Ishikawa (cell line): ENCODE measurements around the gene IKZF4.

Experiments
- CEBPB ChIP-seq: IDR thresholded peaks from 2 replicates; pipeline ENCODE4 v1.6.1; 2012
- CREB1 ChIP-seq: IDR thresholded peaks from 2 replicates; pipeline ENCODE4 v1.6.1; 2012; ENCODE audit warnings: low read depth
- EGR1 ChIP-seq: IDR thresholded peaks from 2 replicates; pipeline ENCODE4 v1.6.1; 2012
- EP300 ChIP-seq: IDR thresholded peaks from 2 replicates; pipeline ENCODE4 v1.6.1; 2012; ENCODE audit warnings: borderline replicate concordance
- FOXM1 ChIP-seq: IDR thresholded peaks from 2 replicates; pipeline ENCODE4 v1.6.1; 2012; ENCODE audit warnings: low read depth, borderline replicate concordance
- NFIC ChIP-seq: IDR thresholded peaks from 2 replicates; pipeline ENCODE4 v1.6.1; 2012
- RAD21 ChIP-seq: IDR thresholded peaks from 2 replicates; pipeline ENCODE4 v1.6.1; 2012; ENCODE audit warnings: low read depth
- TAF1 ChIP-seq: IDR thresholded peaks from 2 replicates; pipeline ENCODE4 v1.6.1; 2012; ENCODE audit warnings: low read depth, mild to moderate bottlenecking
- TCF12 ChIP-seq: IDR thresholded peaks from 2 replicates; pipeline ENCODE4 v1.6.1; 2012; ENCODE audit warnings: low read depth
- TEAD4 ChIP-seq: IDR thresholded peaks from 2 replicates; pipeline ENCODE4 v1.6.1; 2012
- USF1 ChIP-seq: IDR thresholded peaks from 2 replicates; pipeline ENCODE4 v1.6.1; 2012
- YY1 ChIP-seq: IDR thresholded peaks from 2 replicates; pipeline ENCODE4 v1.6.1; 2012; ENCODE audit warnings: low read depth
- ZBTB7A ChIP-seq: IDR thresholded peaks from 2 replicates; pipeline ENCODE4 v1.6.1; 2012; ENCODE audit warnings: low read depth
- TF ChIP-seq, protein P1 (sequence below): IDR thresholded peaks from 2 replicates; pipeline ENCODE4 v1.6.1; 2012; ENCODE audit warnings: low read depth, mild to moderate bottlenecking
- TF ChIP-seq, protein P2 (sequence below): IDR thresholded peaks from 2 replicates; pipeline ENCODE4 v1.6.1; 2012

Gene IKZF4

GRCh38 chr12:55983232-55983842, 37.5 kb upstream of the IKZF4 start:
- TF ChIP-seq YY1 (no peak), RAD21 (no peak), USF1 (no peak), CEBPB (no peak), ZBTB7A (no peak), CREB1 (no peak), FOXM1 (no peak)
- TF ChIP-seq, protein P1, sequence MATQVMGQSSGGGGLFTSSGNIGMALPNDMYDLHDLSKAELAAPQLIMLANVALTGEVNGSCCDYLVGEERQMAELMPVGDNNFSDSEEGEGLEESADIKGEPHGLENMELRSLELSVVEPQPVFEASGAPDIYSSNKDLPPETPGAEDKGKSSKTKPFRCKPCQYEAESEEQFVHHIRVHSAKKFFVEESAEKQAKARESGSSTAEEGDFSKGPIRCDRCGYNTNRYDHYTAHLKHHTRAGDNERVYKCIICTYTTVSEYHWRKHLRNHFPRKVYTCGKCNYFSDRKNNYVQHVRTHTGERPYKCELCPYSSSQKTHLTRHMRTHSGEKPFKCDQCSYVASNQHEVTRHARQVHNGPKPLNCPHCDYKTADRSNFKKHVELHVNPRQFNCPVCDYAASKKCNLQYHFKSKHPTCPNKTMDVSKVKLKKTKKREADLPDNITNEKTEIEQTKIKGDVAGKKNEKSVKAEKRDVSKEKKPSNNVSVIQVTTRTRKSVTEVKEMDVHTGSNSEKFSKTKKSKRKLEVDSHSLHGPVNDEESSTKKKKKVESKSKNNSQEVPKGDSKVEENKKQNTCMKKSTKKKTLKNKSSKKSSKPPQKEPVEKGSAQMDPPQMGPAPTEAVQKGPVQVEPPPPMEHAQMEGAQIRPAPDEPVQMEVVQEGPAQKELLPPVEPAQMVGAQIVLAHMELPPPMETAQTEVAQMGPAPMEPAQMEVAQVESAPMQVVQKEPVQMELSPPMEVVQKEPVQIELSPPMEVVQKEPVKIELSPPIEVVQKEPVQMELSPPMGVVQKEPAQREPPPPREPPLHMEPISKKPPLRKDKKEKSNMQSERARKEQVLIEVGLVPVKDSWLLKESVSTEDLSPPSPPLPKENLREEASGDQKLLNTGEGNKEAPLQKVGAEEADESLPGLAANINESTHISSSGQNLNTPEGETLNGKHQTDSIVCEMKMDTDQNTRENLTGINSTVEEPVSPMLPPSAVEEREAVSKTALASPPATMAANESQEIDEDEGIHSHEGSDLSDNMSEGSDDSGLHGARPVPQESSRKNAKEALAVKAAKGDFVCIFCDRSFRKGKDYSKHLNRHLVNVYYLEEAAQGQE, result no peak

GRCh38 chr12:55984861-55985260, 36.0 kb upstream of the IKZF4 start:
- TF ChIP-seq FOXM1, result no peak
- TF ChIP-seq NFIC, result no peak
- no peak for TF ChIP-seq TAF1
- TF ChIP-seq, protein P2, sequence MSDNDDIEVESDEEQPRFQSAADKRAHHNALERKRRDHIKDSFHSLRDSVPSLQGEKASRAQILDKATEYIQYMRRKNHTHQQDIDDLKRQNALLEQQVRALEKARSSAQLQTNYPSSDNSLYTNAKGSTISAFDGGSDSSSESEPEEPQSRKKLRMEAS, result no peak
- TF ChIP-seq USF1, result no peak
- TF ChIP-seq CREB1, result no peak
- TF ChIP-seq, protein P1, result no peak
- no peak for TF ChIP-seq EGR1
- TF ChIP-seq EP300, result no peak
- TF ChIP-seq CEBPB, result no peak
- no peak for TF ChIP-seq ZBTB7A
- no peak for TF ChIP-seq TCF12
- TF ChIP-seq TEAD4, result no peak
- TF ChIP-seq YY1, result no peak
- no peak for TF ChIP-seq RAD21

GRCh38 chr12:55985341-55985740, 35.5 kb upstream of the IKZF4 start:
- TF ChIP-seq YY1, result no peak
- no peak for TF ChIP-seq TEAD4
- no peak for TF ChIP-seq TAF1
- TF ChIP-seq ZBTB7A, result no peak

GRCh38 chr12:55991110-55991509, 29.7 kb upstream of the IKZF4 start:
- TF ChIP-seq TAF1 (no peak), CREB1 (no peak), EGR1 (no peak), EP300 (no peak), YY1 (no peak), NFIC (no peak), CEBPB (no peak), ZBTB7A (no peak), USF1 (no peak), RAD21 (no peak), TEAD4 (no peak)

DNA sequence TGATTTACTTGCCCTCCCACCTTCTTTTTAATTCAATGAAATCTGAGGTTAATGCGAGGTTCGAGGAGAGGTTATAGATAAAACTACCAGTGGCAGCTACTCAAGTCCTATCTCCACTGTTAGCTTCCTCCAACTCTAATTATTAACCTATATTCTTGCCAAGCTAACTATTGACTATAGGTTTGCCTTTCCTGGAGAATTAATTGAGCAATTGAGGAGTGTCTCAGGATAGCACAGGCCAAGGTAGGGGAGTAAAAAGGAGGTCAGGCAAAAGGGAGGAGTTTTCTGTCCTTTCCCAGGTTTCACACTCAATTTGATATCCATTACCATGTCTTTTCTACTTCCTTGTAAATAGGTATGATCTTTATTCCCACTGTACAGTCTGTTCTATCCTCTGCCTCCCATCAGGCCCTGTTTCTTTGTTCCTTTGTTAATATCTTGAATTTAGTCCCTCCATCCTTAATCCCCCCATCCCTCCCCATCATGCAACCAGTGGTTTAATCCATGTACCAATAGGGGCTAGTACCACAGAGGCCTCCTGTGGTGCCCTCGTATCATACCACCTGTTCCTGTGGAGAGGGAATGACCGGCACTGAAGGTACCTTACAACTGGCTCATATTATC, 27.5 kb upstream of the IKZF4 start:
- no peak for TF ChIP-seq ZBTB7A
- TF ChIP-seq EP300, result no peak
- no peak for TF ChIP-seq CREB1

DNA sequence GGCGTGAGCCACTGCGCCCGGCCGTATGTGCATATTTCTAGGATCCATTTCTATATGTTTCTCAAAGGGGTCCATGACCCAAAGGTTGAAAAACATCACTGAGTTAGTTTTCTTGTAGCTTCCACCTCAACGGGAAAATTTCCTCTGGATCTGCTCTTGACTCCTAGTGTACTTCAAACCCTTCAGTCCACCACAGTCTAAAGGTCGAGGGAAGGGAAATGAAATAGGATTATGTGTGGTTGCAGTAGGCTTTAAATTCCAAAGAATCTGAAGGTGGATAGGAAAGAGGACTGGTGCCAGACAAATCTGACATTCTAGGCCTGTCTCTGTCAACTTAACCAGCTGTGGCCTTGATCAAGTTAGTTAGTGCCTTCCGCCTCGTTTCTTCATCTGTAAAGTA, 25.5 kb upstream of the IKZF4 start:
- no peak for TF ChIP-seq EGR1
- TF ChIP-seq FOXM1, result no peak
- TF ChIP-seq TCF12, result no peak
- no peak for TF ChIP-seq NFIC
- TF ChIP-seq, protein P2, result no peak
- no peak for TF ChIP-seq YY1
- no peak for TF ChIP-seq TAF1
- TF ChIP-seq EP300, result no peak
